Measurements from ENCODE around the gene ZNF532.

Gene ZNF532

DNA sequence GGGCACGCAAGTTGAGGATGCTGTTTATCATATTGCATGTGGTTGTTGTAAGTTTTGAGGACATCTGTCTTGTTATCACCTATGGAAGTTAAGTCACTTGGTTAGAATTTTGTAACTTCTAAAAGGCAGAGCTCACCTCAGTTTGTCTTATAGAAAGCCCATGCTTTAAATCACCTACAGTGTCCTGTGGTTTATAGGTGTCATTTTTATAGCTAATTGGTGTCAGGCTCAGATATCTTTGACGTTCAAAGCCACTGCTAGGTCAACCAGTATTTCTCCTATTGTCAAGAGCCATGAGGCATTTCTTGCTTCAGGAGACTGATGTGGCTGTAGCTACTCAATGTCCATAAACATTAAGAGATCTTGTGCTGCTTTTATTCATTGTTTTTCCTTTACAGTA lies 16.8 kb downstream of the ZNF532 start:
- no peak overlapping the region for H3K27ac ChIP-seq (ENCODE audit: low read depth, low read length, poor library complexity, severe bottlenecking)
- H3K9ac ChIP-seq (ENCODE audit: low read length) = no peak overlapping the region
- peaks cover 22% of the 10 kb centered on the region for H3K4me1 ChIP-seq (ENCODE audit: insufficient read depth, low read length, severe bottlenecking)
- no peak overlapping the region for H2AFZ ChIP-seq (ENCODE audit: low read length)
- no peaks in the 10 kb centered on the region for H3K9me2 ChIP-seq (ENCODE audit: low read depth, low read length)
- no peaks in the 10 kb centered on the region; the same call in 1 of the 2 replicates for H4K20me1 ChIP-seq (ENCODE audit: insufficient read depth, low read length)
- H3K79me2 ChIP-seq (ENCODE audit: insufficient read depth, low read length) = peaks cover 14% of the 10 kb centered on the region
- H3K27me3 ChIP-seq (ENCODE audit: insufficient read depth, low read length) = no peaks in the 10 kb centered on the region
- no peaks in the 10 kb centered on the region for H3K9me3 ChIP-seq (ENCODE audit: low read length)
- TF ChIP-seq, protein P1, sequence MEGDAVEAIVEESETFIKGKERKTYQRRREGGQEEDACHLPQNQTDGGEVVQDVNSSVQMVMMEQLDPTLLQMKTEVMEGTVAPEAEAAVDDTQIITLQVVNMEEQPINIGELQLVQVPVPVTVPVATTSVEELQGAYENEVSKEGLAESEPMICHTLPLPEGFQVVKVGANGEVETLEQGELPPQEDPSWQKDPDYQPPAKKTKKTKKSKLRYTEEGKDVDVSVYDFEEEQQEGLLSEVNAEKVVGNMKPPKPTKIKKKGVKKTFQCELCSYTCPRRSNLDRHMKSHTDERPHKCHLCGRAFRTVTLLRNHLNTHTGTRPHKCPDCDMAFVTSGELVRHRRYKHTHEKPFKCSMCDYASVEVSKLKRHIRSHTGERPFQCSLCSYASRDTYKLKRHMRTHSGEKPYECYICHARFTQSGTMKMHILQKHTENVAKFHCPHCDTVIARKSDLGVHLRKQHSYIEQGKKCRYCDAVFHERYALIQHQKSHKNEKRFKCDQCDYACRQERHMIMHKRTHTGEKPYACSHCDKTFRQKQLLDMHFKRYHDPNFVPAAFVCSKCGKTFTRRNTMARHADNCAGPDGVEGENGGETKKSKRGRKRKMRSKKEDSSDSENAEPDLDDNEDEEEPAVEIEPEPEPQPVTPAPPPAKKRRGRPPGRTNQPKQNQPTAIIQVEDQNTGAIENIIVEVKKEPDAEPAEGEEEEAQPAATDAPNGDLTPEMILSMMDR (IDR thresholded peaks at IDR 0.05; ENCODE audit: low read length) = no peak
- TF ChIP-seq EZH2 (IDR thresholded peaks at IDR 0.05; ENCODE audit: borderline replicate concordance, low read length) = no peak
- H3K4me2 ChIP-seq (ENCODE audit: low read length) = no peak overlapping the region
- no peak overlapping the region for H3K4me3 ChIP-seq (ENCODE audit: low read depth, low read length, poor library complexity, severe bottlenecking)
- peaks cover 74% of the 10 kb centered on the region for H3K36me3 ChIP-seq (ENCODE audit: insufficient read depth, low read length)
- no peaks in the 10 kb centered on the region for H3F3A ChIP-seq (ENCODE audit: insufficient read depth, low read length)

DNA sequence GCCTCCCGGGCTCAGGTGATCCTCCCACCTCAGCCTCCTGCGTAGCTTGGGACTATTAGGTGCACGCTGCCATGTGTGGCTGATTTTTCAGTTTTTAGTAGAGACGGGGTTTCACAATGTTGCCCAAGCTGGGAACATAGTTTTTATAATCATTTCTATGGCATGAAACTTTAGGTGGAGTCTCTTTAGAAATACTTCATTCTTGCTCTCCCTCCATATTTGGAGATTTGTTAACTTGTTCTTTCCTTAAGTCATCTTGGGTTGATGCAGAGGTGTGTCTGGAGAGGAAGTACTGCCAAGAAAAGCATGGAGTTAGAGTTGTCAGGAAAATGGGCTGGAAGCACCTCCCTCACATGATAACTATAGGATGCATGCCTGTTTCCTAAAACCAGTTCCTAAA lies 17.4 kb downstream of the ZNF532 start:
- H3K36me3 ChIP-seq (ENCODE audit: insufficient read depth, low read length) = peaks cover 68% of the 10 kb centered on the region
- H3K4me2 ChIP-seq (ENCODE audit: low read length) = no peak overlapping the region
- H3K4me3 ChIP-seq (ENCODE audit: low read depth, low read length, poor library complexity, severe bottlenecking) = no peak overlapping the region
- H3K9ac ChIP-seq (ENCODE audit: low read length) = no peak overlapping the region
- H3K27ac ChIP-seq (ENCODE audit: low read depth, low read length, poor library complexity, severe bottlenecking) = no peak overlapping the region
- no peaks in the 10 kb centered on the region for H3K9me2 ChIP-seq (ENCODE audit: low read depth, low read length)
- H3K9me3 ChIP-seq (ENCODE audit: low read length) = no peaks in the 10 kb centered on the region
- peaks cover 14% of the 10 kb centered on the region for H3K79me2 ChIP-seq (ENCODE audit: insufficient read depth, low read length)
- no peaks in the 10 kb centered on the region for H3F3A ChIP-seq (ENCODE audit: insufficient read depth, low read length)
- H3K27me3 ChIP-seq (ENCODE audit: insufficient read depth, low read length) = no peaks in the 10 kb centered on the region
- no peaks in the 10 kb centered on the region; the same call in 1 of the 2 replicates for H4K20me1 ChIP-seq (ENCODE audit: insufficient read depth, low read length)
- no peak overlapping the region for H2AFZ ChIP-seq (ENCODE audit: low read length)
- H3K4me1 ChIP-seq (ENCODE audit: insufficient read depth, low read length, severe bottlenecking) = peaks cover 27% of the 10 kb centered on the region
- TF ChIP-seq EZH2 (IDR thresholded peaks at IDR 0.05; ENCODE audit: borderline replicate concordance, low read length) = no peak
- TF ChIP-seq, protein P1 (IDR thresholded peaks at IDR 0.05; ENCODE audit: low read length) = no peak

DNA sequence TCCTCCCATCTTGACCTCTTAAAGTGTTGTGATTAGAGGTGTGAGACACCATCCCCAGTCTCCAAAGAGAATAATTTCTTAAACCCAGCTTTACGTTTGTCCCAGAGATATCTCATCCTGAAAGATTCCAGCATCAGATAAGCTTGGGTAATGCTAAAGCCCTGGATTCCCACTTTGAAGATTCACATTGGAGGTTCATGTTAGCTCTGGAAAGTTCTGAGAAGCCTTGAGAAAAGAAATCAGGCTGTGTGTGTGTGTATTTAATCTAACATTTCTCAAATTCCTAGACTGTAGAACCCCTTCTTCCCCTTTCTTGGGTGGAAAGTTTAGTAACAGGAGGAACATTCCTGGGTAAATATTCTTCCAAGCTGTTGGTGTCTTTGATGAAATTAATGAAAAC lies 18.0 kb downstream of the ZNF532 start:
- no peaks in the 10 kb centered on the region for H3F3A ChIP-seq (ENCODE audit: insufficient read depth, low read length)
- no peaks in the 10 kb centered on the region for H3K9me3 ChIP-seq (ENCODE audit: low read length)
- H3K36me3 ChIP-seq (ENCODE audit: insufficient read depth, low read length) = peaks cover 62% of the 10 kb centered on the region
- no peaks in the 10 kb centered on the region for H3K9me2 ChIP-seq (ENCODE audit: low read depth, low read length)
- H2AFZ ChIP-seq (ENCODE audit: low read length) = no peak overlapping the region
- peaks cover 34% of the 10 kb centered on the region for H3K4me1 ChIP-seq (ENCODE audit: insufficient read depth, low read length, severe bottlenecking)
- H4K20me1 ChIP-seq (ENCODE audit: insufficient read depth, low read length) = no peaks in the 10 kb centered on the region; the same call in 1 of the 2 replicates
- no peak overlapping the region for H3K4me3 ChIP-seq (ENCODE audit: low read depth, low read length, poor library complexity, severe bottlenecking)
- no peak overlapping the region for H3K27ac ChIP-seq (ENCODE audit: low read depth, low read length, poor library complexity, severe bottlenecking)
- peaks cover 14% of the 10 kb centered on the region for H3K79me2 ChIP-seq (ENCODE audit: insufficient read depth, low read length)
- no peaks in the 10 kb centered on the region for H3K27me3 ChIP-seq (ENCODE audit: insufficient read depth, low read length)
- TF ChIP-seq EZH2 (IDR thresholded peaks at IDR 0.05; ENCODE audit: borderline replicate concordance, low read length) = no peak
- TF ChIP-seq, protein P1 (IDR thresholded peaks at IDR 0.05; ENCODE audit: low read length) = no peak
- H3K4me2 ChIP-seq (ENCODE audit: low read length) = no peak overlapping the region
- no peak overlapping the region for H3K9ac ChIP-seq (ENCODE audit: low read length)

All from OCI-LY1 (cell line).